H9 (cell line): ENCODE data around the gene FNIP2. TPM values are rescaled to one million over a fixed set of nuclear protein-coding genes. Genes with fewer than 3 reads are reported as not detected.

Source experiments
- DNase-seq: peaks from one replicate; pipeline ENCODE4 v3.0.0-alpha.2; 2017
- H2AFZ ChIP-seq: one replicate; pipeline ENCODE4 v1.6.1; 2013; ENCODE audit warnings: mild to moderate bottlenecking, low read length, control low read depth, moderate library complexity
- H2AK5ac ChIP-seq: 2 replicates; pipeline ENCODE4 v1.6.1; 2013; ENCODE audit warnings: low read length, control low read depth, mixed read lengths; ENCODE audit not compliant: insufficient read length
- H2BK120ac ChIP-seq: one replicate; pipeline ENCODE4 v1.6.1; 2013; ENCODE audit warnings: low read depth, mild to moderate bottlenecking, low read length, control low read depth, inconsistent platforms; ENCODE audit not compliant: poor library complexity, severe bottlenecking
- H2BK12ac ChIP-seq: 2 replicates; pipeline ENCODE4 v1.6.1; 2013; ENCODE audit warnings: low read length, control low read depth, mixed read lengths, low read depth; ENCODE audit not compliant: insufficient read length
- H2BK15ac ChIP-seq: 2 replicates; pipeline ENCODE4 v1.6.1; 2013; ENCODE audit warnings: low read depth, low read length, control low read depth
- H2BK20ac ChIP-seq: one replicate; pipeline ENCODE4 v1.6.1; 2013; ENCODE audit warnings: low read depth, mild to moderate bottlenecking, low read length, control low read depth, inconsistent platforms; ENCODE audit not compliant: poor library complexity, severe bottlenecking
- H2BK5ac ChIP-seq: 2 replicates; pipeline ENCODE4 v1.6.1; 2013; ENCODE audit warnings: low read length, control low read depth, mixed read lengths; ENCODE audit not compliant: insufficient read length
- H3K14ac ChIP-seq: 2 replicates; pipeline ENCODE4 v1.6.1; 2013; ENCODE audit warnings: low read length, control low read depth; ENCODE audit not compliant: insufficient read depth
- H3K18ac ChIP-seq: 2 replicates; pipeline ENCODE4 v1.6.1; 2013; ENCODE audit warnings: low read depth, mild to moderate bottlenecking, mixed read lengths, low read length, control low read depth; ENCODE audit not compliant: insufficient read length
- H3K23ac ChIP-seq: 2 replicates; pipeline ENCODE4 v1.6.1; 2013; ENCODE audit warnings: low read length, control low read depth, mixed read lengths, low read depth; ENCODE audit not compliant: insufficient read length
- H3K23me2 ChIP-seq: 2 replicates; pipeline ENCODE4 v1.6.1; 2013; ENCODE audit warnings: low read depth, mild to moderate bottlenecking, mixed read lengths, low read length, control low read depth; ENCODE audit not compliant: insufficient read length, poor library complexity, severe bottlenecking
- H3K27ac ChIP-seq: 2 replicates; pipeline ENCODE4 v1.5.1; 2013; ENCODE audit warnings: low read length, control low read depth, mixed read lengths, low read depth; ENCODE audit not compliant: insufficient read length
- H3K27me3 ChIP-seq: 2 replicates; pipeline ENCODE4 v1.6.1; 2013; ENCODE audit warnings: low read length, control low read depth, inconsistent platforms; ENCODE audit not compliant: insufficient read depth
- H3K4ac ChIP-seq: 2 replicates; pipeline ENCODE4 v1.6.1; 2013; ENCODE audit warnings: low read depth, mild to moderate bottlenecking, control low read depth, inconsistent platforms, low read length, moderate library complexity
- H3K4me1 ChIP-seq: 2 replicates; pipeline ENCODE4 v1.6.1; 2013; ENCODE audit warnings: low read length, control low read depth, inconsistent platforms; ENCODE audit not compliant: insufficient read depth
- H3K4me2 ChIP-seq: 2 replicates; pipeline ENCODE4 v1.6.1; 2013; ENCODE audit warnings: low read length, control low read depth, mixed read lengths; ENCODE audit not compliant: insufficient read length, insufficient read depth
- H3K56ac ChIP-seq: 2 replicates; pipeline ENCODE4 v1.6.1; 2013; ENCODE audit warnings: low read depth, mild to moderate bottlenecking, mixed read lengths, low read length, control low read depth; ENCODE audit not compliant: insufficient read length
- H3K79me1 ChIP-seq: 2 replicates; pipeline ENCODE4 v1.6.1; 2013; ENCODE audit warnings: low read depth, mild to moderate bottlenecking, moderate library complexity, low read length, control low read depth, inconsistent platforms; ENCODE audit not compliant: insufficient read depth, poor library complexity, severe bottlenecking
- H3K79me2 ChIP-seq: 2 replicates; pipeline ENCODE4 v1.6.1; 2013; ENCODE audit warnings: low read length, control low read depth, inconsistent platforms; ENCODE audit not compliant: insufficient read depth
- H3K9ac ChIP-seq: 2 replicates; pipeline ENCODE4 v1.6.1; 2013; ENCODE audit warnings: low read length, control low read depth, mixed read lengths; ENCODE audit not compliant: insufficient read length; ENCODE audit errors: extremely low read depth
- H3K9me3 ChIP-seq: one replicate; pipeline ENCODE4 v1.6.1; 2013; ENCODE audit warnings: low read depth, low read length, inconsistent platforms; ENCODE audit not compliant: control insufficient read depth
- H3T11ph ChIP-seq: one replicate; pipeline ENCODE4 v1.6.1; 2013; ENCODE audit warnings: mild to moderate bottlenecking, low read length, control low read depth, inconsistent platforms
- H4K20me1 ChIP-seq: one replicate; pipeline ENCODE4 v1.6.1; 2013; ENCODE audit not compliant: control insufficient read depth, insufficient read length, insufficient read depth
- H4K5ac ChIP-seq: 2 replicates; pipeline ENCODE4 v1.6.1; 2013; ENCODE audit warnings: low read depth, mild to moderate bottlenecking, mixed read lengths, low read length, control low read depth; ENCODE audit not compliant: insufficient read length
- H4K8ac ChIP-seq: replicated peaks from 2 replicates; pipeline ENCODE4 v1.6.1; 2013; ENCODE audit warnings: low read length, control low read depth, mixed read lengths, low read depth; ENCODE audit not compliant: insufficient read length
- H4K91ac ChIP-seq: 2 replicates; pipeline ENCODE4 v1.6.1; 2013; ENCODE audit warnings: low read depth, mild to moderate bottlenecking, moderate library complexity, mixed read lengths, low read length, control low read depth; ENCODE audit not compliant: insufficient read length
- H3K27ac Mint-ChIP-seq, 3 experiments: 2 replicates in 2 of 3; 3 replicates in 1 of 3; pipeline ENCODE4 v1.8.0; 2020 to 2021; ENCODE audit warnings: mixed read lengths in 3 of 3, mild to moderate bottlenecking in 1 of 3, moderate library complexity in 1 of 3
- H3K27me3 Mint-ChIP-seq: 2 replicates; pipeline ENCODE4 v1.8.0; 2021; ENCODE audit warnings: low read depth, mild to moderate bottlenecking, moderate library complexity, mixed read lengths
- H3K36me3 Mint-ChIP-seq, 3 experiments: 2 replicates in 2 of 3; 3 replicates in 1 of 3; pipeline ENCODE4 v1.8.0; 2020 to 2021; ENCODE audit warnings: low read depth in 3 of 3, mixed read lengths in 3 of 3; ENCODE audit not compliant: insufficient read depth in 1 of 3
- H3K4me1 Mint-ChIP-seq, 2 experiments: 2 replicates each; pipeline ENCODE4 v1.8.0; 2020; ENCODE audit warnings: mixed read lengths in 2 of 2
- H3K4me3 Mint-ChIP-seq, 2 experiments: 2 replicates in 1 of 2; 3 replicates in 1 of 2; pipeline ENCODE4 v1.8.0; 2020 to 2021; ENCODE audit warnings: mild to moderate bottlenecking in 2 of 2, mixed read lengths in 2 of 2, moderate library complexity in 1 of 2
- H3K9me3 Mint-ChIP-seq, 2 experiments: 2 replicates in 1 of 2; 3 replicates in 1 of 2; pipeline ENCODE4 v1.8.0; 2020; ENCODE audit warnings: mild to moderate bottlenecking in 2 of 2, mixed read lengths in 2 of 2, moderate library complexity in 1 of 2
- CTCF ChIP-seq: fragments of 200-600 bp; sonication (generic); conservative IDR thresholded peaks from 3 replicates; pipeline ENCODE4 v1.8.0; 2021; ENCODE audit warnings: antibody characterized with exemption, mild to moderate bottlenecking
- total RNA-seq: library from RNA; stranded (reverse); gene quantifications from 2 replicates; pipeline ENCODE4 v1.2.1, GENCODE V29; 2021

FNIP2 gene
- total RNA-seq, 1 experiment from 2014 or later = 9.6 TPM

- Histone ChIP-seq H3K27ac (no peak overlapping the region), H3K9ac (no peak overlapping the region), H2BK5ac (no peak overlapping the region), H4K20me1 (no peaks in the 10 kb centered on the region), H3K9me3 (no peaks in the 10 kb centered on the region), H4K5ac (no peak overlapping the region), H3K79me1 (no peaks in the 10 kb centered on the region), H2BK12ac (no peak overlapping the region), H2BK120ac (no peak overlapping the region), H3K56ac (no peak overlapping the region), H3K4me2 (no peak overlapping the region), H3K79me2 (0 out of 2 replicates have a peak, but pooled peaks cover 2% of the 10 kb centered on the region), H3K23me2 (no peaks in the 10 kb centered on the region), H2AK5ac (no peak overlapping the region), H3T11ph (no peak overlapping the region), H3K27me3 (no peaks in the 10 kb centered on the region), H3K4me1 (peaks cover 2% of the 10 kb centered on the region; the same call in 1 of the 2 replicates), H3K4ac (no peak overlapping the region), H2BK20ac (no peak overlapping the region), H4K8ac (no peak overlapping the region), H3K14ac (no peak overlapping the region), H2BK15ac (no peak overlapping the region), H3K23ac (no peak overlapping the region), H2AFZ (no peak overlapping the region), H3K18ac (no peak overlapping the region), H4K91ac (no peak overlapping the region)
- Mint-ChIP-seq H3K27ac (no peak overlapping the region), H3K4me1 (peaks cover 18 to 25% of the 10 kb centered on the region in 2 experiments), H3K36me3 (no peaks in the 10 kb centered on the region), H3K27me3 (no peaks in the 10 kb centered on the region), H3K4me3 (no peak overlapping the region), H3K9me3 (no peaks in the 10 kb centered on the region)
- no peak for DNase-seq
- no peak for TF ChIP-seq CTCF
These were observed 43.7 kb downstream of the FNIP2 start for GRCh38 chr4:158812543-158812942.
